Raji (cell line): Measurements from ENCODE around the gene LRRFIP1.

Source experiments
- POLR2A ChIP-seq: IDR thresholded peaks from 2 replicates; pipeline ENCODE4 v1.6.1; 2011; ENCODE audit warnings: low read depth, low read length, control low read depth; ENCODE audit not compliant: insufficient read depth

The LRRFIP1 gene

GRCh38 chr2:237704501-237705434, 77.4 kb downstream of the LRRFIP1 start:
- TF ChIP-seq POLR2A = no peak

- TF ChIP-seq POLR2A = no peak
These were observed 78.9 kb downstream of the LRRFIP1 start for GRCh38 chr2:237706257-237706656.

GRCh38 chr2:237708065-237708398, 80.6 kb downstream of the LRRFIP1 start:
- no peak for TF ChIP-seq POLR2A

GRCh38 chr2:237708491-237708890, 81.1 kb downstream of the LRRFIP1 start:
- TF ChIP-seq POLR2A = no peak

GRCh38 chr2:237708961-237709360, 81.6 kb downstream of the LRRFIP1 start:
- TF ChIP-seq POLR2A = no peak

- no peak for TF ChIP-seq POLR2A
These were observed 84.2 kb downstream of the LRRFIP1 start for GRCh38 chr2:237711458-237712150.

GRCh38 chr2:237712477-237713377, 85.3 kb downstream of the LRRFIP1 start:
- no peak for TF ChIP-seq POLR2A

GRCh38 chr2:237714690-237715458, 87.5 kb downstream of the LRRFIP1 start:
- TF ChIP-seq POLR2A = no peak

- TF ChIP-seq POLR2A = no peak
These were observed 88.1 kb downstream of the LRRFIP1 start for GRCh38 chr2:237715459-237715947.

GRCh38 chr2:237716011-237716410, 88.6 kb downstream of the LRRFIP1 start:
- TF ChIP-seq POLR2A = no peak

GRCh38 chr2:237717366-237718276, 90.2 kb downstream of the LRRFIP1 start:
- no peak for TF ChIP-seq POLR2A

- no peak for TF ChIP-seq POLR2A
These were observed 90.9 kb downstream of the LRRFIP1 start for GRCh38 chr2:237718277-237718634.

- TF ChIP-seq POLR2A = no peak
These were observed 93.1 kb downstream of the LRRFIP1 start for GRCh38 chr2:237720444-237720843.

- TF ChIP-seq POLR2A = no peak
These were observed 93.6 kb downstream of the LRRFIP1 start for GRCh38 chr2:237720957-237721356.

- TF ChIP-seq POLR2A = no peak
These were observed 94.1 kb downstream of the LRRFIP1 start for GRCh38 chr2:237721458-237721857.
